Right ventricle myocardium inferior (tissue), 1 donor: ENCODE measurements around the gene LUC7L3. TPM values are rescaled to one million over a fixed set of nuclear protein-coding genes. Genes with fewer than 3 reads are reported as not detected.

Source experiments
- ATAC-seq: fragments of 200-7000 bp; cut with Tn5 transposase; one replicate; pipeline ENCODE4 v1.9.1; 2020; ENCODE audit warnings: mild to moderate bottlenecking, moderate library complexity
- DNase-seq: peaks from one replicate; pipeline ENCODE4 v3.0.0; 2021; ENCODE audit errors: missing footprints
- intact Hi-C: fragments of 100-400 bp; cut with DNase I; formaldehyde crosslinking; loops from one replicate; pipeline ENCODE4 v1.11.0; 2022
- total RNA-seq: library from RNA; stranded (reverse); fragmentation: NEBNext Ultra II Directional; extraction: Animal tissue kit (Norgen Biotek cat#: 25700); gene quantifications from one replicate; pipeline ENCODE4 v1.2.1, GENCODE V29; 2021
- donor health status: DM: no; HTN: yes; CAD: no; lungs with severe emphysema.

Gene LUC7L3
- total RNA-seq, 1 donor from 2014 or later: 49.3 TPM

DNA sequence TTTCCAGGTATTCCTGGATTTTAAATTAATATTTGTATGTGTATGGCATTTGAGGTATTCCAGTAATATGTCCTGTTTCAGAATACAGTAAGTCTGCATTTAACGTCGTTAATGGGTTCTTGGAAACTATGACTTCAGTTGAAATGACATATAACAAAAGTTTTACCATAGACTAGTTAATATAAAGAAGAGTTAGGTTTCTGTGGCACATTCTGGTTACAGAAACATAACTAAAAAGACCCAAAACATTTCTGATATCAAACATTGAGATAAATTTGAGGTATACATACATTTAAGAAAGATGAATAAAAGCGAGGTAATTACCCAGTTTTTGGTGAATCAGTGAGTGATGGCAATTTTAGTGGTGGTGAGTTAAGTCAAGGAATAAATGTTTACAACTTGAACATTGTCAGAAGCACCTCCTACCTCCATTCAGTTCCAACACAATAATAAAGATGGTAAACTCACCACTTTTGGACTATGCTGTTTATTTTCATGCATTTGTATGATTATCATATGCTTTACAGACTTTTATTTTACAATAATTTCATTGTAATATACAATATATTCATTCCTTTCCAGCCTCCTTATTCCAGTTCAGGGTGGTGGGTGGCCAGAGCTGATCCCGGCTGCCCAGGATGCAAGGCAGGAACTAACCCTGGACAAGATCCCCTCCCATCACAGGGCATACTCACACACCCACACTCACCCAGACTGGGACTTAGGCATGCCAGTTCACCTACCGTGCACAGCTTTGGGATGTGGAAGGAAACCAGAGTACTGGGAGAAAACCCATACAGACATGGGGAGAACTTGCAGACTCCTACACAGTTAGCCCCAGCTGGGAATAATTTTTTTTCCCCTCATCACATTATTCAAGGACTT, 9.7 kb downstream of the LUC7L3 start:
- intact Hi-C loops: no loop called here
- DNase-seq (no peak), ATAC-seq (peak; percentile 15)

DNA sequence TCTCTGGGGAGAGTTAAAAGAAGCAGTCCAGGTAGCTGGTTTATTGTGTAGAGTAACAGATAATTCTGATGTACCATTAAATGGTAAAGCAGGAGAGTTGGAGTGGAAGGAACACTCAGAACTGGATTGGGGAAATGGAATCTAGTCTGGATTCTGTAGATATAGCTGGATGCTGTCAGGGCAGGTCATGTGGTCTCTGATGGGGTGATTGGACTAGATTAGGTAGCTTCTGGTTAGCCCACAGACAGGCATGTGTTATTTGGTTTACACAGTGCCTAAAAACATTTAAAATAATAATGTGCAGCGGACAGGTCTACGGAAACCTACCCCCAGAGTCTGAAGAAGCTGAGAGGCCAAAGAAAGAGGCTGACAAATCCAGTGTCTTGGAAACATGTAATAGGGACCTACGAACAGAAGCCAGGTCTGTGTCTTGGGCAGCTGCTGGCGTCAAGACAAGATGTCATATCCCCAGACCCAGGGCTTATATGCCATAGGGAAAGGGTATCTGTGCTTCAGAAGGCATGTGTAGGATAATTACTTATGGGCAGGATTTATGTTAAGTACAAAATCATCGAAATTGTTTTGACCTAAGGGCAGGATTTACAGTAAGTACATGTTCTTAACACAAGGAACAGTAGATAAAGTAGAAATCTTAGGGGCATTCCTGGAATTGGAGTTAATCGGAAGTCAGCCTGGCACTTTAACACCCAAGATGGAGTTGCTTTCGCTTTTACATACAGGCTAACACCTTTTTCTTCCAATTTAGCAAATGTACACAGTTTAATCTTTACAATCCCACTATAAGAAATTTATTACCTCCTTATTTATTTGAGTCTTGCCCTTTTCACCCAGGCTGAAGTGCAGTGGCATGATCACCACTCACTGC, 12.4 kb downstream of the LUC7L3 start:
- intact Hi-C loops: no loop called here
- no peak for ATAC-seq
- no peak for DNase-seq

DNA sequence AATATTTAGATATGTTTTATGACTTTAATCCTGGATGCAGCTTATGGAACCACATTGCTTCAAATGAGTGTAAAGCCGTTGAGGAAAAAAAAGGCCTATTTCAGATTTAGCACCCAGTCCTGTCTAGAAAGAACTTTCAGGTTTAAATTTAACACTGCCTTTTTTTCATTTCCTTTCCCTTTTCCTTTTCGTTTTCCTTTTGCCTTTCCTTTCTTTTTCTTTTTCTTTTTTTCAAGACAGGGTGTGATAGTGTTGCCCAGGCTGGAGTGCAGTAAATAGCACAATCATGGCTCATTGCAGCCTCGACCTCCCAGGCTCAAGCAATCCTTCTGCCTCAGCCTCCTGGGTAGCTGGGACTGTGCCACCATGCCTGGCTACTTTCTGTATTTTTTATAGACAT, 15.9 kb downstream of the LUC7L3 start:
- no peak for DNase-seq
- intact Hi-C loops: no loop called here
- ATAC-seq: no peak

DNA sequence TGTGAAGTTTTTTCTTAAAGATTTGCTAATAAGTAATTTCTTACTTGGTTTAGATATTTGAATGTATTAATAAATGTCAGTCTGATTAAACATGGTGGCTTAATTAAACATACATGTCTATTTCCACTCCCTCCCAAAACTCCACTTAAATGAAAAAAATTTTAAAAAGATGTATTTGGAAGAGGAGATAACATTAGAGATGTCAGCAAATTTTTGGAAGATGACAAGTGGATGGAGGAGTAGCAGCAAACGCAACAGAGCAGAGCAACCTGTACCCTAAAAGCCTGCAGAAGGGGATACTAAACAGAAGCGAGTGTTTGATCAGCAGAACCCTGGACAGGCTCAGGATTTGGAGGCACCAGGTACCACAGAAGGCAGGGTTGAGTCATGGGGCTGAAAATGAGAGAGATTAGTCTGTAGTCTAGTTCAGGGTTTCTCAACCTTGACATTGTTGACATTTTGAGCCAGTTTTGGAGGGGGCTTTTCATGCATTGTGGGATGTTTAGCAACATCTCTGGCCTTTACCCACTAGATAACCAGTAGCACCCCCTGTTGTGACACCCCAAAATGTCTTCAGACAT, 17.8 kb downstream of the LUC7L3 start:
- ATAC-seq: no peak
- DNase-seq: no peak
- intact Hi-C loops: no loop called here

DNA sequence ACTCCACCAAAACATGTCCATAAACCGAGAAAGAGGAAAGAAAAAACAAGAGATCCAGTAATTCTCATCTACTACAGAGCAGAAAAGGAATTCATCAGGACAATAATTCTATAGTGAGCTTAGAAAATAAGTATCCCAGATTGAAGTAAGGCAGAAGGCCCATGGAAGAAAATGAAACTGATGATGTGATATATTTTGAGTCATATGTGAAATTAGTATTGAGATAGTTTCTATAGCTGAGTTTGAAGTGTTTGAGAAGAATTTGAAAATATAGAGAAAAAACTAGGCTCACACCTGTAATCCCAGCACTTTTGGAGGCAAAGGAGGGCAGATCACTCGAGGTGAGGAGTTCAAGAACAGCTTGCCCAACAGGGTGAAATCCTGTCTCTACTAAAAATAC, 19.7 kb downstream of the LUC7L3 start:
- no peak for ATAC-seq
- intact Hi-C loops: no loop called here

DNA sequence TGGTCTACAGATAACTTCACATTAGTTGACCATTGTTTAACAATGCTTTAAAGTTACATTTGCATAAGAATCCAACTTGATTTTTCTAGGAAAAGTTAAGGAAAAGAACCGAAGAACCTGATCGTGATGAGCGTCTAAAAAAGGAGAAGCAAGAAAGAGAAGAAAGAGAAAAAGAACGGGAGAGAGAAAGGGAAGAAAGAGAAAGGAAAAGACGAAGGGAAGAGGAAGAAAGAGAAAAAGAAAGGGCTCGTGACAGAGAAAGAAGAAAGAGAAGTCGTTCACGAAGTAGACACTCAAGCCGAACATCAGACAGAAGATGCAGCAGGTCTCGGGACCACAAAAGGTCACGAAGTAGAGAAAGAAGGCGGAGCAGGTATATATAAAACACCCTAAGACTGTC, 26.2 kb downstream of the LUC7L3 start:
- DNase-seq (no peak), ATAC-seq (no peak)
- intact Hi-C loops: no loop called here

More for the DNA sequence above, 19.7 kb downstream of the LUC7L3 start:
- DNase-seq: no peak

DNA sequence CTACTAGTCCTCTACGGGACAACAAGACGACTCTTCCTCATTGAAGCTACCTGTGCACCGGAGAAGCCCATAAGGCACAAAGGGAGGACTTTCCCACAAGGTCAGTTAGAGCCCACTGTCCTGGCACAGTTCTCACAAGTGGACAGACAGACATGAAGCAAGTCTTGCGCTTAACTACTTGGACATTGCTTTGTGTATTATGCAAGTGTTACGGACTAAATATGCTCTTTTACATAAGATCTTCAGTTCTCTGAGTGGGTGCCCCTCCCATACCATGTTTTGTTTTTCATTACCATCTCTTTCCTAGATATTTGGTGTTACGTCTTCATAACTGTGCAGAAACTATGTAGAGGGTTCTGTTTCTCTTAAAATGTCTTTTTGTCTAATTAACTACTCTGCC, 29.8 kb downstream of the LUC7L3 start:
- intact Hi-C loops: no loop called here
- ATAC-seq: no peak
- no peak for DNase-seq

DNA sequence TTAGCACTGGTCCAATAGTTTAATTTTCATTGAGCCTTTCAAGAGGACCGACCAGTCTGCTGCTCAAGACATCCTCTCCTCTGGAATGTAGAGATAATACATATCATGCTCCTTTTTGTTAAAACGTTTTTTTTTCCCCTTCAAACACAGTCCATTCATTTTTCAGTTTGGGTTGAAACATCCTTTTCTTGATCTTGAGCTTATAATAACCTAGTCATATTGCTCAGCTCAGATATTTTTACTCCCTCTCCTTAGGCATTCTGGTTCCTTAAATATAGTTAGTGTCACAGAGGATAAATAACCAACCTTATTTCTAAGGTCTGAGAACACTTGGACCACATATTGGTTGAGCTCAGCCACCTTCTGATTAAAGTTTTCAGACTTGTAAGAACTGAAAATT, 35.1 kb downstream of the LUC7L3 start:
- no peak for ATAC-seq

DNA sequence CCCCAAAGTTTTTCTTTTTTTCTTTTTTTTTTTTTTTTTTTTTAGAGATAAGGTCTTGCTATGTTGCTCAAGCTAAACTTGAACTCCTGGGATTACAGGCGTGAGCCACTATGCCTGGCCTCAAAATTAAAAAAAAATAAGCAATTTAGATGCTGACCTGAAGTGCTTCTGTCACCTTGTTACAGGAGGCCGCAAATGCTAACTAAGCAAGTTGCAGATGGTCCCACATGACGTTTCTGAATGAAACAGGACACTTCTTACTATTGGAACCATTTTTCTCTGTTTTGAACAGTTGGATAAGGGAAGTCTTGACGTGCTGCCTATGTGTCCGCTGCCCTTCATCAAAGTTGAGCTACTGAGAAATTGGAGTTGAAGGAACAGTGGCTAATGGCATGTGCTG, 39.1 kb downstream of the LUC7L3 start:
- no peak for ATAC-seq
- intact Hi-C loops: no loop called here
- DNase-seq: no peak

More for the DNA sequence above, 35.1 kb downstream of the LUC7L3 start:
- DNase-seq: no peak
- intact Hi-C loops: no loop called here

DNA sequence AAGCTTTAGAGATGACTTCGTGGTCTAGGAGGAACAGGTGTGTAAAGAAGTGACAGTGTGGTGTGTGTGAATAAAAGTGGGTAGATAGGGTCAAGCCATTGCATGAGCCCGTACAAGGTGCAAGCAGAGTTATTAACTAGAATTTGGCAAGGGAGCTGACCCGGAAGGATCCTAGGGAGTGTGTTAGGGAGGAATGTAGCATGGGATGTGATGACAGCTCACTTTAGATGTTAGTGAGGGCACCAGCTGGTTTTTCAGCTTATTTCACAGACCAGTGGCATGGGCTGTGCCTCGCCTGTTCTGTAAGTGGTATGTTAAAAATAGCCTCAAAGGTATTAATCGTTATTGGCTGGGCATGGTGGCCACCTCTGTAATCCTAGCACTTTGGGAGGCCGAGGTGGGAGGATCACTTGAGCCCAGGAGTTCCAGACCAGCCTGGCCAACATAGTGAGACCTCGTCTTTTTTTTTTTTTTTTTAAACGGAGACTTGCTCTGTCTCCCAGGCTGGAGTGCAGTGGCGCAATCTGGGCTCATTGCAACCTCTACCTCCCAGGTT, 39.7 kb downstream of the LUC7L3 start:
- no peak for DNase-seq
- ATAC-seq: no peak
- intact Hi-C loops: no loop called here

DNA sequence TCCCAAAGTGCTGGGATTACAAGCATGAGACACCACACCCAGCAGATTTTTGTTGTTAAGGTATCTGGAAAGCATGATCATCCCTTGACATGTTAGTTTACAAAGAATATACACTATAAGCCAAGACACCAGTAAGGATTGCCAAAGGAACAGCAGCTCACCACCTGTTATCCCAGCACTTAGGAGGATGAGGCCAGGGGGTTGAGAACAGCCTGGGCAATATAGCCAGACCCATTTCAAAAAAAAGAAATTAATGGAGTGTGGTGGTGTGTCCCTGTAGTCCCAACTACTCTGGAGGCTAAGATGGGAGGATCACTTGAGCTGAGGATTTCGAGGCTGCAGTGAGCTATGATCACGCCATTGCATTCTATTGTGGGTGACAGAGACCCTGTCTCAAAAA, 42.8 kb downstream of the LUC7L3 start:
- intact Hi-C loops: no loop called here
- ATAC-seq (no peak), DNase-seq (no peak)

DNA sequence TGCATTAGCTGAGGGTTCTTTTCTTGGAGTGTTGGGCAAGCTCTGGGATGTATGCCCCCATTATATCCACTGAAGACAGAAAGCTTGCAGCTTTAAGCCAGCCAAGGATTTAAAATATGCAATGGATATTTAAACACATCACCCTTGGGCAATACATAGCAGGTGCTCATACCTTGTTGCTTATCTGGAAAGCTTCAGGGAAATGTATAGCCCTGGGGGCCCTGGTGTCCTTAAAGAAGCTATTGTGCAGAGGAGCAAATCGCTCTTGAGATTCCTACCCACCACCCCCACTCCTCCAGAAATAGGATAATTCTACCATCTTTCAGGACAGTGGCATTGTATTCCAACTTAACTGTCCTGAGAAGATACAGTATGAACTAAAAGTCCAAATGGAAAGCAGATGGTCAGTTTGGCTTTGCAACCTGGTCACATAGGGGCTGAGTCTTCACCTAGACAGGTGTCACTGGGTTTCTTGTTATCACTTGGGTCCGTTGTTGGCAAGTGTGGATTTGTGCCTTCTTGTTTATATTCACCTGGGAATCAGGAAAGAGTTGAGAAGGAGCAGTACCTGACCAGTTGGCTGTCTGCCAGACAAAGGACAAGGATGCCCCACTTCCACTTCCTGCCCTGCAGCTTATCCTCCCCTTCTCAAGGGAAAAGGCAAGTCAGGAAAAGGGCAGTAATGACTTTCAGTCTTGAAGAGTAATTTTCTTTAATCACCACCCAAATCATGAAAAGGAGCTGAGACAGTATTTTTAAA, 44.5 kb downstream of the LUC7L3 start:
- DNase-seq (no peak), ATAC-seq (no peak)
- intact Hi-C loops: no loop called here

DNA sequence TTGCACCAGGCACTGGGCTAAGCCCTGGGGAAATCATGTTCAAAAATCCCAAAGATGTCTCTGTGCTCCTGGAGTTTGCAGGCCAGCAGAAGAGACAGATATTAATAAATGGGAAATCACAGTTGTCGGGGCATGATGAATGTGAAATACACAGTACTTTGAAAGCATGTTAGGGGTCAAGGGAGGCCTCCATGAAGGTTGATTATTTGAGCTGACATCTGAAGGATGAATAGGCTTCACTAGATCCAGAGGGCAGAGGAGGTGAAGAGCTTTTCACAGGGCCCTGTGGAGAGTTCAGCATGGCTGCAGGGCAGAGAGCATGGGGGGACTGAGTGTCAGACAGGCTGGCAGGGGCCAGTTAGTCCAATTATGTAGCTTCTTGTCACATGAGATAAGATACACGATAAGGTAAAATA, 45.3 kb downstream of the LUC7L3 start:
- ATAC-seq (no peak), DNase-seq (no peak)
- intact Hi-C loops: no loop called here

DNA sequence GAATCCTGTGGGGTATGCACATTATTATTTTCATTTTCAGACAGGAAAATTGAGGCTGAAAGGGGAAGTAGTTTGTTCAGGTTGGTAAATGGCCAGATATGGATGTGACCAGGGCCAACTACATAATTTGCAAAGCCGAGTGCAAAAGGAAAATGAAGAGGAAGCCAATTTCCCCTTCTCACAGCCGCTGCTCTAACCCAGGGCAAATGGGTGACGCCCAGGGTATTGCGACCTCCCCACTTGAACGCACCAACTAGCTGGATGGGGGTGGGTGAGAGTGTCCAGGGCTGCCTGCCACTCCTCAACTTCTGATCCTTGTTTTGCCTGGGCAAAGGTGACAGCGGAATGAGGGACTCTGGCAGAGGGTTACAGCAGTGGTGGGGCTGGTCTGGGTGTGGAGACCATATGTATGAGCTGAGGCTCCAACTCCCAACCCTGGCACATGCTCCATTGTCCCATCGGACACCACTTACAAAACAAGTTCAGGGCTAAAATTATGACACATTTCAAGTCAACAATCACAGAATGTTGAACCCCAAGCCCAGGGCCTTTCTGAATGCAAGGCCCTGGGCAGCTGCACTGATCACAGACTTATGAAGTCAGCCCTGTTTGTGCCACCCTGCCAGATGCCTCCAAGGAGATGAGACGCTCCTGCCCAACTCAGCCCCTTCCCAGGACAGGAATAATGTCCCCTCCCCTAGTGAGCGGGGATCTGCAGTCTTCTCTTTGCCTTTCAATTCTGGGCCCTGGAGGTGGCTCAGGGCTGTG, 46.2 kb downstream of the LUC7L3 start:
- ATAC-seq (peak; percentile 42), DNase-seq (no peak)
- intact Hi-C loops: no loop called here

DNA sequence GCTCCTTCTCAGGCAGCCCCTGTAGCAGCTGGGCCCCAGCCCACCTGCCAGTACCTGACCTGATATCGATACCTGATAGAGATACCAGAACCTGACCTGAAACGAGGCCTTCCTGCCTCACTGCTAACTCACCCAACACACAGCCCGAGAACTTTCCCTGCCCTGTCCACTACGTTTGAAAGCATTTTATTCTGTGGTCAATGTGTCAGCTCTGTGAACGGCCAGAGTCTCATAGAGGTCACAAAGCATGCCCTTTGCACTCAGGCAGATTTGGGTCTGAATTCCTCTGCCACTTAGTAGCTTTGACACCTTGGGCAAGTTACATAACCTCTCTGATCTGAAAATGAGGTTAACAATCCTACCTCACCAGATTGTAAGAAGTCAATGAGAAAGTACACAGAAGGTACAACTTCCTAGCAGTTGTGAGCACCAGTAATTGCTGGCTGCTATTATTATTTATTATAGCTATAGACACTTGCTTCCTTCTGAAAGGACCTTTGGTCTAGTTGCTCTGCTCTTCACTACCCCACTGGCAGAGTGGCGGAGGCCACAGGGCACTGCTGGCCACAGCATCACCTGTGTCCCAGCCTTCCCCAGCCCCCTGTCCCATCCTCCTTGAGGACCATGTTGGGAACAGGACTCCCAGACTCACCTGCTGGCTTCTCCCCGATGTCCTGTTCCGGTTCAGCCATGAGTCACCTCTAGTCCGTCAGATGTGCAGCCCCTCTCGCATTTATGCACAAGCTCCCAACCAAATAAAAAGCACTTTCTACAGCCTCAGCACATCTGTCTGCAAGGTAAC, 47.0 kb downstream of the LUC7L3 start:
- no peak for DNase-seq
- intact Hi-C loops: no loop called here
- no peak for ATAC-seq

DNA sequence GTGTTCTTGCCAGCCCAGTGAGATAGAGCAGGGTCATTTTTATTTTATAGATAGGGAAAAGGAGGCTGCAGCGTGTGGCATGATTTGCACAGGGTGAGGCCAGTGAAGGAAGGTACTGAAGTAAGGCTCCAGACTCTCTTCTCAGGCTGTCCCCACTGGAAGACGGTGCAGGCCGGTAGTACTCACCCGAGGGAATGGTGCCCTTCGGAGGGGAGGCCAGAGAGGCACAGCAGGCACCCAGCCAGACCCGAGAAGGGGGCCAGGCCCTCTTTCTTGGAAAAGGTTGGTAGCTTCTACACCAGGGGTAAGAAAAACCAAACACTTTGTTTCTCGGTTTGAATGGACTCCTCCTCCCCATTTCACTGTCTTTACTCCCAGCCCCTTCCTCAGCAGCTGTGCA, 47.6 kb downstream of the LUC7L3 start:
- intact Hi-C loops: no loop called here
- no peak for DNase-seq
- no peak for ATAC-seq

DNA sequence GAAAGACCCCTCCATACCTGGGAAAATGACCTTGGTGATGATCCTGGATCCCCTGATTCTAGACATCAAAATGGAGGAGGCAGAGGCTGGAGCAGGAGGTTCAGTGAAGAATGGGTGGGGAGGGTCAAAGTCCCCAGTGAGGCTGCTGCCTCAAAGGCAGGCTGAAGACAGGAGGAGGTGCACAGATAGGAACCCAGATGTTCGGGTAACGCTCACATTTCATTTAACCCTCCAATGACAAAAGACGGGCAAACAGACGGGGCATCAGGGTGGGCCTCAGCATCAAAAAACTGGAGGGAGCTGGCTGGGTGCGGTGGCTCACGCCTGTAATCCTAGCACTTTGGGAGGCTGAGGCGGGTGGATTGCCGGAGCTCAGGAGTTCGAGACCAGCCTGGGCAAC, 48.0 kb downstream of the LUC7L3 start, which contains the start of gene ANKRD40CL:
TSS of gene ANKRD40CL (minus strand) at position 73 of the 400 bp plus-strand sequence. CDS start 605 bp downstream, outside the sequence.
- intact Hi-C loops: no loop called here
- ATAC-seq: no peak
- no peak for DNase-seq
